CD4-positive, alpha-beta T cell treated with Interleukin-4 for 4 hours (primary cell): ENCODE data around the gene ANXA8L1.
"Not testable (repeated sequence)": the region's sequence is repeated elsewhere in the genome, so short reads cannot be mapped to it uniquely, and the experiment has no call there.

ENCODE experiments used
- DNase-seq: peaks from one replicate; pipeline ENCODE4 v3.0.0-alpha.2; 2020

Gene ANXA8L1

GRCh38 chr10:46398212-46398886, 22.8 kb downstream of the ANXA8L1 start:
- not testable (repeated sequence) for DNase-seq

GRCh38 chr10:46409556-46409955, 34.0 kb downstream of the ANXA8L1 start:
- not testable (repeated sequence) for DNase-seq

GRCh38 chr10:46411123-46411522, 35.5 kb downstream of the ANXA8L1 start:
- DNase-seq = not testable (repeated sequence)

GRCh38 chr10:46412665-46413064, 37.1 kb downstream of the ANXA8L1 start:
- not testable (repeated sequence) for DNase-seq

- not testable (repeated sequence) for DNase-seq
Observed at GRCh38 chr10:46415291-46415690, 39.7 kb downstream of the ANXA8L1 start.

GRCh38 chr10:46418283-46418682, 42.7 kb downstream of the ANXA8L1 start:
- not testable (repeated sequence) for DNase-seq

GRCh38 chr10:46419570-46420379, 44.2 kb downstream of the ANXA8L1 start:
- not testable (repeated sequence) for DNase-seq

GRCh38 chr10:46423550-46423949, 48.0 kb downstream of the ANXA8L1 start:
- DNase-seq = not testable (repeated sequence)

GRCh38 chr10:46440942-46441341, 65.4 kb downstream of the ANXA8L1 start:
- DNase-seq = not testable (repeated sequence)
